Testis (tissue), 3 donors: ENCODE measurements around the gene DROSHA. TPM values are rescaled to one million over a fixed set of nuclear protein-coding genes. Genes with fewer than 3 reads are reported as not detected.

Source experiments
- DNase-seq: peaks from one replicate; pipeline ENCODE4 v3.0.0-alpha.2; 2019
- H3K27ac ChIP-seq, 2 donors: fragments of 200-600 bp; sonication (generic); one replicate each; pipeline ENCODE4 v1.5.1; 2019
- H3K27me3 ChIP-seq: fragments of 200-600 bp; sonication (generic); one replicate; pipeline ENCODE4 v1.5.1; 2019
- H3K36me3 ChIP-seq: fragments of 200-600 bp; sonication (generic); one replicate; pipeline ENCODE4 v1.5.1; 2017; ENCODE audit warnings: low read depth; ENCODE audit errors: missing control alignments
- H3K4me1 ChIP-seq: fragments of 200-600 bp; sonication (generic); one replicate; pipeline ENCODE4 v1.5.1; 2019
- H3K4me3 ChIP-seq, 2 donors: fragments of 200-600 bp; sonication (generic); one replicate each; pipeline ENCODE4 v1.5.1; 2017 to 2019
- H3K9me3 ChIP-seq: fragments of 200-600 bp; sonication (generic); one replicate; pipeline ENCODE4 v1.5.1; 2017
- POLR2A ChIP-seq: fragments of 450-650 bp; IDR thresholded peaks from one replicate; pipeline ENCODE4 v1.6.1; 2017; ENCODE audit warnings: antibody characterized with exemption, mild to moderate bottlenecking, moderate library complexity
- WGBS, 2 donors: methylation state at CpG; one replicate each; pipeline ENCODE4 v1.1.5; 2018; 5-methylcytosine and 5-hydroxymethylcytosine counted together
- intact Hi-C: fragments of 100-400 bp; cut with DNase I; formaldehyde crosslinking; loops from one replicate; pipeline ENCODE4 v1.15.1; 2023; ENCODE audit warnings: low total_unique reads
- polyA plus RNA-seq: library from polyadenylated mRNA; stranded (reverse); fragments of 350-450 nt; fragmentation: Illumina TruSeq; extraction: RNeasy Lipid Tissue Mini Kit (QIAGEN cat#74804); gene quantifications from one replicate; pipeline ENCODE4 v1.2.3, GENCODE V29; 2014; ENCODE audit warnings: low read depth, low replicate concordance; ENCODE audit not compliant: insufficient read depth
- total RNA-seq, 2 donors: library from RNA; depleted of rRNA; stranded (reverse); fragments of >200 nt; gene quantifications; one replicate each; pipeline ENCODE4 v1.2.3, GENCODE V29; 2016
- TF ChIP-seq, protein P1 (sequence below), 3 experiments: fragments of 450-650 bp in 2 of 3; fragments of 200-600 bp in 1 of 3; sonication (generic) in 1 of 3; IDR thresholded peaks; one replicate each; pipeline ENCODE4 v1.5.1; 2016 to 2019; ENCODE audit warnings: antibody characterized with exemption in 3 of 3, mild to moderate bottlenecking in 2 of 3, moderate library complexity in 1 of 3

DROSHA gene
- total and polyA plus RNA-seq, 3 donors from 2014 or later, result 23.3 to 79.6 (median 50.4) TPM

DNA sequence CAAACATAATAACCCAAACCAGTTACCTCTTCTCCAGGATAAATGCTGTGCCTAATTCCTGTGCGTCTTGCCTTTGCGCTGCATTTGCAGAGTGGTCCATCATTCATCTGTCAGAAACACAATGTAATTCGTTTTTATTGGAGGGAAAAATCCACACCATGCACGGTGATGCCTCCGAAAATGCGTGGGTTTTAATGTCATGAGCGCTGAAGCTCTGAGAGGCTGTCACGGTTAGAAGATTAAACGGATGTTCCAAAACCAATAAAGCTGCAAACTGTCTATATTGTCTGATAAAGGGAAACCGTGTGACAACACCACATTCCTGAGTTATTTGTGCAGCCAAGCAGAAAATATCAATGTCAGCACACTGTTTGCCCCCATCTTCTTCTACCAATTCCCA, 27.4 kb downstream of the DROSHA start:
- Histone ChIP-seq H3K4me1 (no peaks in the 10 kb centered on the region), H3K36me3 (no peaks in the 10 kb centered on the region), H3K4me3 (no peak overlapping the region), H3K27ac (no peak overlapping the region), H3K9me3 (no peaks in the 10 kb centered on the region), H3K27me3 (no peaks in the 10 kb centered on the region)
- no peak for DNase-seq
- TF ChIP-seq POLR2A, result no peak
- TF ChIP-seq, protein P1, sequence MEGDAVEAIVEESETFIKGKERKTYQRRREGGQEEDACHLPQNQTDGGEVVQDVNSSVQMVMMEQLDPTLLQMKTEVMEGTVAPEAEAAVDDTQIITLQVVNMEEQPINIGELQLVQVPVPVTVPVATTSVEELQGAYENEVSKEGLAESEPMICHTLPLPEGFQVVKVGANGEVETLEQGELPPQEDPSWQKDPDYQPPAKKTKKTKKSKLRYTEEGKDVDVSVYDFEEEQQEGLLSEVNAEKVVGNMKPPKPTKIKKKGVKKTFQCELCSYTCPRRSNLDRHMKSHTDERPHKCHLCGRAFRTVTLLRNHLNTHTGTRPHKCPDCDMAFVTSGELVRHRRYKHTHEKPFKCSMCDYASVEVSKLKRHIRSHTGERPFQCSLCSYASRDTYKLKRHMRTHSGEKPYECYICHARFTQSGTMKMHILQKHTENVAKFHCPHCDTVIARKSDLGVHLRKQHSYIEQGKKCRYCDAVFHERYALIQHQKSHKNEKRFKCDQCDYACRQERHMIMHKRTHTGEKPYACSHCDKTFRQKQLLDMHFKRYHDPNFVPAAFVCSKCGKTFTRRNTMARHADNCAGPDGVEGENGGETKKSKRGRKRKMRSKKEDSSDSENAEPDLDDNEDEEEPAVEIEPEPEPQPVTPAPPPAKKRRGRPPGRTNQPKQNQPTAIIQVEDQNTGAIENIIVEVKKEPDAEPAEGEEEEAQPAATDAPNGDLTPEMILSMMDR (IDR thresholded peaks at IDR 0.05), result no peak
- 84 to 85% methylated on average over 10 of the region's 10 CpGs for WGBS, 2 donors
- intact Hi-C loops, result no loop called here

DNA sequence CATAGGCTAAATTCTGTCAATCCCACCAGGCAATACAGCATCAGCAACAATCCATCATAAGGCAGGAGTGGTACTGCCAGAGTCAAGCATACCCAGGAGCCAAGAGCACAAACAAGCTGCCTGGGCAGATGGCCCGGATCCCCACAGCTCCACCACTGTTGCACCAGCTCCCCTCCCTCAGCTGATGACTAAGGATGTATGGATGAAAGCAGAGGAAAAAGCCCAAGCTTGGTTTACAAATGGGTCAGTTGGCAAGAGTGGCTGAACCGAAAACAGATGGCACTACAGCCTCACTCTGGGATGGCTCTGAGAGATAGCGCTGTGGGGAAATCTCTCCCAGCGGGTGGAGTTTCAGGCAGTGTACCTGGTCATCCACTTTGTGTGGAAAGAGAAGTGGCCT, 29.4 kb downstream of the DROSHA start:
- no peaks in the 10 kb centered on the region for H3K36me3 ChIP-seq
- DNase-seq, result no peak
- no peaks in the 10 kb centered on the region for H3K4me1 ChIP-seq
- H3K4me3 ChIP-seq, result no peak overlapping the region
- H3K27me3 ChIP-seq, result no peaks in the 10 kb centered on the region
- WGBS, 2 donors, result 98 to 100% methylated on average over 4 of the region's 4 CpGs
- TF ChIP-seq, protein P1 (IDR thresholded peaks at IDR 0.05), result no peak
- TF ChIP-seq POLR2A, result no peak
- H3K27ac ChIP-seq, result no peak overlapping the region
- intact Hi-C loops, result no loop called here
- no peaks in the 10 kb centered on the region for H3K9me3 ChIP-seq

DNA sequence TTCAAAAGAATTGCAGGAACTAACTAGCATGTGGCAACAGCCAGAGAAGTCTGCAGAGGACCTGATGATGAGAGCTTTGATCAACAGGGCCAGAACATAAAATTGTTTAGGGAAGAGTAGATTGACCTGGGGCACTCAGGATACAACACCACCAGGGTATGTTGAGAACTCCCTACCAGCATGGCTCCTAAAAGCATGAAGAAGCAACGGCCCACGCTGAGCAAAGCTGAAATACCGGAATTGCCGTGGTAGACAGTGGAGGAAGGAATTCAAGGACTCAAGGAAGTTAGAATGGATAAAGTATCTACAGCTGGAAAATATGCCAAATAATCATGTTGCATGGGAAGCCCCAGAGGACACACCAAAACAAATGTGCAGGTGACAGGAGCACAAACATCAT, 31.6 kb downstream of the DROSHA start:
- intact Hi-C loops, result no loop called here
- no peak for DNase-seq
- no peaks in the 10 kb centered on the region for H3K4me1 ChIP-seq
- TF ChIP-seq, protein P1 (IDR thresholded peaks at IDR 0.05), result no peak
- no peak for TF ChIP-seq POLR2A
- H3K4me3 ChIP-seq, result no peak overlapping the region
- WGBS, 2 donors, result 94 to 96% methylated on average over 4 of the region's 4 CpGs
- H3K27me3 ChIP-seq, result no peaks in the 10 kb centered on the region
- H3K9me3 ChIP-seq, result no peaks in the 10 kb centered on the region
- H3K27ac ChIP-seq, result no peak overlapping the region
- no peaks in the 10 kb centered on the region for H3K36me3 ChIP-seq

DNA sequence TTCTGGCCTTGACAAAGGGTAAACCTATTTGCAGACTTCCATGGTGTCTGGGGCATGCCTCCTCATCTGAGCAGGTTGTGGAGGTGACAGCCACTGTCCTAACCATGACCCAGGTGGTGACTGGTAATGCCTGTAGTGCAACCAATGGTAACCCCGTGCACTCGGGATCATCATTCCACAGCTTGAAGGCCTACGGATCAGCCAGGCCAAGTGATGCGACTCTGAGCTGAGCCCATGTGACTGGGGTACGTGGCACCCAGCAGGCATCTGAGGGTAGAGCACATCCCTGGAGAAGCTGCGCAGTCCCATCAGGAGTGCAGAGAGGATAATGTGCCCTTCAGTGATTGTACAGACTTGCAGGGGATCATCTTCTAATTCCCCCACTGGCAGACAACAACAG, 35.0 kb downstream of the DROSHA start:
- Histone ChIP-seq H3K36me3 (no peaks in the 10 kb centered on the region), H3K27ac (no peak overlapping the region), H3K4me3 (no peak overlapping the region), H3K27me3 (no peaks in the 10 kb centered on the region), H3K4me1 (no peaks in the 10 kb centered on the region), H3K9me3 (no peaks in the 10 kb centered on the region)
- intact Hi-C loops, result no loop called here
- DNase-seq, result no peak
- 94 to 100% methylated on average over 2 to 6 of the region's 6 CpGs for WGBS, 2 donors
- no peak for TF ChIP-seq POLR2A
- TF ChIP-seq, protein P1 (IDR thresholded peaks at IDR 0.05), result no peak

DNA sequence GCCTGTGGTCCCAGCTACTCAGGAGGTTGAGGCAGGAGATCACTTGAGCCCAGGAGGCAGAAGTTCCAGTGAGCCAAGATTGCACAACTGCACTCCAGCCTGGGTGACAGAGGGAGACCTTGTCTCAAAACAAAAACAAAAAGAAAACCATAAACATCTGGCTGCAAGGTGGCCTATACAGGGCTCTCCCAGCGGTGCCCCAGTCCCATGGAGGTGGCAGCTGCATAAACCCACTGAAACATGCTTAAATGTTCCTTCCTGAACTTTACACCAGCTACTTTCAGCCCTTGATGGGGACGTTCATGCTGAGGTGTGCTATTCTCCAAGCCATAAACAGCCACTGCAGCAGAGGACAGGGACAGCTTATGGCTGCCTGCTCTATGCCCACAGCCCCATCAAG, 35.6 kb downstream of the DROSHA start:
- no peak overlapping the region for H3K4me3 ChIP-seq

More for the DNA sequence above, 35.6 kb downstream of the DROSHA start:
- H3K36me3 ChIP-seq, result no peaks in the 10 kb centered on the region
- no peak overlapping the region for H3K27ac ChIP-seq
- intact Hi-C loops, result no loop called here
- H3K27me3 ChIP-seq, result no peaks in the 10 kb centered on the region
- H3K4me1 ChIP-seq, result no peaks in the 10 kb centered on the region
- no peak for DNase-seq
- 95 to 100% methylated on average over 2 of the region's 2 CpGs for WGBS, 2 donors
- no peaks in the 10 kb centered on the region for H3K9me3 ChIP-seq
- TF ChIP-seq POLR2A, result no peak
- TF ChIP-seq, protein P1 (IDR thresholded peaks at IDR 0.05), result no peak
